NCI-H2196 (cell line): ENCODE measurements around the gene ARHGEF12.

Experiments used
- DNase-seq: peaks from one replicate; lab custom pipeline; 2025; ENCODE audit not compliant: unreplicated experiment; lab: John Stamatoyannopoulos, UW

The ARHGEF12 gene

DNA sequence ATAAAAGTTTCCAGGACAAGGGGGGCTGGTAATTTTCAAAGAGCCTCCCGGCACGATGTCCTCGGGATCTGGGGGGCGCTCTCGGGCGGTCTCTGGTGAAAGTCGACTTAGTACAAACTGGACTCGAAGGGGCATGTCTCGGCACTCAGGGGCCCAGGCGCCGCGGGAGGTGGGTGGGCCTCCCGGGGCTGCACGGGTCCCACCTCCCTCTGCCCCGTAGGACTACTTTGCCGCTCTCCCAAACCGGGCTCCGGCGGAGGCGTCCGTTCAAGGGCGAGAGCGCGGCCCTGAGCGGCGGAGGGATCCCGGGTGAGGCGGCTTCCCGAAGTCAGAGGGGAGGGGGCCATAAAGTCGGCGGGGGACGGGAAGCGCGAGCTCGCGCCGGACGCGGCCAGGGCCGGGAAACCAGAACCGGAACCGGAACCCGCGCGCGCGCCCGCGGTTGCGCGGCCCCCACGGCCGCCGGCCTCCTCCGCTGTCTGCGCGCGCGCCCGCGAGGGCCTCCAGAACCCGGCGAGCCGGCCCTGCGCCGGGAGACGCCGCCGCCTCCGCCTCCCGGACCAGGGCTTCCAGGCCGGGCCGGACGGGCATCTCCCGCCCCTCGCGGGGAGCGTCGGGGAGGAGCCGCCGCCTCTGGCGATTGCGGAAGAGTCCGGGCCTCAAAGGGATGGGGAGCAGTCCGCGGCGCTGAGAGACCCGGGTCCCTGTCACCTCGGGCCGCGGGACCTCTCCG, at the start of gene ARHGEF12:
TSS of gene ARHGEF12 (plus strand) at position 506 of the 733 bp plus-strand sequence. CDS start 831 bp downstream, outside the sequence.
- DNase-seq, result peak; percentile 96

DNA sequence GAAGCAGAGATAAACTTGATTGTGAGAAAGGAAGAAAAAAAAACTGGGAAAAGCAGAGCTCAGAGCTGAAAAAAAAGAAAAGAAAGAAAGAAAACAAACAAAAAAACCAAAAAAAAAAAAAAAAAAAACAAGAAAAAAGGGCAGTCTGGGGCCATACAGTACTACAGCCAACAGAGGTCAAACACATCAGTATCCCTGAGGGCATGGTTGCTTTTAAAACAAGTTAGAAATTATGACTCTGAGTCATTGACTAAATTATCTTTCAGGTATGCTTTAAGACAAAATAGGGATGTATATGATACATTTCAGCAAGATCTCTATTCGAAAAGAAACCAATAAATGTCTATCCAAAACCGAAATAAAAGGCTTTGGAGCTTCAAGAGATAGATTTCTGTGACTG, 48.2 kb upstream of the ARHGEF12 start:
- no peak for DNase-seq

GRCh38 chr11:120289426-120289825, 46.8 kb upstream of the ARHGEF12 start:
- no peak for DNase-seq

GRCh38 chr11:120290956-120291355, 45.3 kb upstream of the ARHGEF12 start:
- no peak for DNase-seq

GRCh38 chr11:120293038-120293800, 43.0 kb upstream of the ARHGEF12 start:
- DNase-seq, result no peak

DNA sequence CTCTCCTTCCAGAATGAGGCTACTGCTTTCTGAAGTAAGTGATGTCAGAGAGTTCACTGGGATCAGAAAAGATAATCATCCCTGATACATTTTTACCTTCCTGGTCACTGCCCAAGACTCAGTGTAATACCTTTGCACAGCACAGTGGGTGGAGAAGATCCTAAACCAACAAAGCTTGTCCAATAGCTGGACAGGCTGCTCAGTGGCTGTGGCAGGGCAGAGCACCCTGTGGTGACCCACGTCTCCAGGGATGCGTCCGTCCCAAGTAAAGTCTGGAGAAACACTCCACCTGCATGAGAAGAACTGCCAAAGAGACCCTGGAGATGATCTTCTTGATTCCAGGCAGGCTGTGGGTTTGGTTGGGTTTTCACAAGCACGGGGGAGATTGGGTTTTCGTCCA, 42.1 kb upstream of the ARHGEF12 start:
- no peak for DNase-seq

- DNase-seq, result no peak
These were observed 41.1 kb upstream of the ARHGEF12 start for GRCh38 chr11:120295099-120295498.

- DNase-seq, result no peak
These were observed 39.7 kb upstream of the ARHGEF12 start for GRCh38 chr11:120296554-120296953.

- no peak for DNase-seq
These were observed 37.8 kb upstream of the ARHGEF12 start for GRCh38 chr11:120298461-120298860.

DNA sequence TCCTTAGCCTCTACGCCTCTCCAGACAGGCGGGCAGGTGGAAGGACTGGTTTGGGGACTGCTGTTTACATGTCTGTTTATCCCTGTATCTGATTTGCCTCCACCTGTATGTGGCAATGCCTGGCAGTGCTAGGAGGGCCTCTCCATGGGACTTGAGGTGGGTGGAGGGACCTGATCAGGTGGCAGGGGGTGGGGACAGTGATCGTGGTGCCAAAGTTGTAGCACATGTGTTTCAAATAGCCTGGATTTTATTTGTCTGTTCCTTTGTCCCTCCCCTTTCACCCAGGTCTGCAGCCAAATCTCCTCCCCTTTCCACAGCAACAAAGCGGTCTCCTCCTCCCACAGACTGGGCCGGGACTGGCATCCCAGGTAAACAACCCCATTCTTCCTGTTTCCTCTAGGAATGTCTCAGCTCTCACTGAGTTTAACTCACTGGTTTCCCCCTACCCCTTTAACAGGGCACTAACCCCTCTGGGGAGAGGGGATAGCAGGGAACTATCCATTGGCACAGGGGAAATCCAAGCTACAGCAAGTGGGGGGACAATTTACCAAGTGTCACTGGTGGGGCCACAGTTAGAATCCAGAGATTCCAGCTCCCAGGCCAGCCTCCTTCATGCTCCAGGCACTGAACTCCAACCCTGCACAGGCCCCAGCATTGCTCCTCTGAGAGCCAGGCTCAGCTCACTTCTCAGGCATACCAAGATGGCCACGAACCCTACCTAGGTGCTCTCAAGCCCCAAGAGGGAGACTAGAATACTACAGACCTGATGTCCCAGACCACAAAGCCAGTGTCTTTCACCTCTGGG, 34.0 kb upstream of the ARHGEF12 start:
- DNase-seq, result peak; percentile 45

- DNase-seq, result peak; percentile 69
These were observed 33.1 kb upstream of the ARHGEF12 start for GRCh38 chr11:120303004-120303637.

DNA sequence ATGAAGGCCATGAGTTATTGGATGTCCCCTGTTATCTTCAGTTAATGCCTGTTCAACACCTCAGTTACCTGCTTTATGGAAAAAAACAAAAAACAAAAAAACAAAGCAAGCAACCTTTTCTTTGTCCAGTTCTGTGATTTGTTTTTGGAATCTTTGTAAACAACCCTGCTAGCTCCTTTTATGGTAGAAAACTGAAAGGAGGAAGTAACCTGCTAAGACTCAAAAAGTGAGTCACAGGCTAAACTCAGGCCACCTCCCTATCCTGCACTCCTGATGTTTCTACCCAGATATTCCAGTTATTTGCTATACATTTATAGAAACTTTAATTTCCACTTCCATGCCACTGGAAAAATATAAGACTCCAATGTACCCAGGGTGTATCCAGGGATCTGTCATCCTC, 31.7 kb upstream of the ARHGEF12 start:
- no peak for DNase-seq

DNA sequence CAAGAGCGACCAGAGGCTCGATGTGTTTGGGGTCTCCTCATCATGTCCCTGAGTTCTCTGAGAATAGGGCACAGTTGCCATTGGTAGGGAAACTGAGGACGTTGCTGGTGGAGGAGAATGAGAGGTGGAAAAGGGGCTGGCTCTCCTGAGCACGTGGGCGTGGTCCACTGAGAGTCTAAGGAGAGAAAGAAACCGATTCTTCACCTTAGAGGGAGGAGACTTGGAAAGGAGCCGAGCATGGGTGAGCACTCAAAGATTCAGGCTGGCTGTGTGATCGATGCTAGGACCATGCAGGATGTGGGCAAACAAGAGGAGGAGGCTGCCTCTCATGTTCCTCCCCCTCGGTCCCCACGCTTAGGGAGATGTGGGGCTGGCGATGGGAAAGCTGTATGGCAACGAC, 30.9 kb upstream of the ARHGEF12 start:
- no peak for DNase-seq

- DNase-seq, result no peak
These were observed 29.5 kb upstream of the ARHGEF12 start for GRCh38 chr11:120306519-120307242.

DNA sequence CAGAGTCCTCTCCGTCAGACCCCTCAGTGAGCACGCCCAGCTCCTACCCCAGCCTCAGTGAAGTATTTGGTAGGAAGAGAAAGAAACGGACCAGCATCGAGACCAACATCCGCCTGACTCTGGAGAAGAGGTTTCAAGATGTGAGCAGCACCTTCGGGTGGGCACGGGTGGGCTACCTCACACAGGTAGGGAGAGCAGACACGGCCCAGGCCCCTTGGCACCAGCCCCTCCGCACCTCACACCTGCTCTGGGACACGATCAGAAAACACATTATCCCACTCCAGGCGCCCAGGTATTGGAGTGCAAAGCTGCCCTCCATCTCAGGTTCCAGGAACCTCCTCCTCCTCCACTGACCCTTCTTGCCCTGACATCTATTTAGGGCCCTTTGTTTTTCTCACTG, 28.7 kb upstream of the ARHGEF12 start:
- no peak for DNase-seq

- no peak for DNase-seq
These were observed 28.1 kb upstream of the ARHGEF12 start for GRCh38 chr11:120308081-120308480.

GRCh38 chr11:120310870-120311269, 25.3 kb upstream of the ARHGEF12 start:
- DNase-seq, result no peak

- no peak for DNase-seq
These were observed 21.4 kb upstream of the ARHGEF12 start for GRCh38 chr11:120314861-120315260.

GRCh38 chr11:120316880-120317688, 19.1 kb upstream of the ARHGEF12 start:
- peak; percentile 37 for DNase-seq
